Measurements from ENCODE around the gene NRDC.

Gene NRDC

GRCh38 chr1:51792864-51793263, 85.7 kb downstream of the NRDC start:
- Histone ChIP-seq H3K9me3 (ENCODE audit: control insufficient read depth, insufficient read depth, low read depth, low read length) (no peaks in the 10 kb centered on the region), H3K27ac (ENCODE audit: extremely low read depth, low read depth, low read length) (no peak overlapping the region), H3K4me1 (ENCODE audit: control insufficient read depth, insufficient read depth, low read length) (no peaks in the 10 kb centered on the region), H3K36me3 (ENCODE audit: control insufficient read depth in 2 of 2, insufficient read depth in 1 of 2, low read length in 2 of 2) (peaks cover 25 to 89% of the 10 kb centered on the region in 2 experiments), H3K4me3 (ENCODE audit: low read depth, low read length) (no peak overlapping the region)
- CTCF ChIA-PET: interaction anchor here (1.1 to 1.6 kb wide), 2 partner anchors 24 to 223 kb away, joined by 3 to 4 read pairs; no protein-coding TSS in a partner anchor
- TF ChIP-seq ZNF16 (tag by site-specific recombination; IDR thresholded peaks at IDR 0.05; ENCODE audit: low read depth) (no peak), SP3 (tag by site-specific recombination; IDR thresholded peaks at IDR 0.05) (no peak), ZNF324 (tag by site-specific recombination; IDR thresholded peaks at IDR 0.05) (no peak), ZNF404 (tag by site-specific recombination; IDR thresholded peaks at IDR 0.05) (no peak), ZNF596 (tag by site-specific recombination; IDR thresholded peaks at IDR 0.05) (no peak), MEIS1 (CRISPR knock-in tag; IDR thresholded peaks at IDR 0.05; ENCODE audit: borderline replicate concordance) (no peak), KLF9 (tag by site-specific recombination; IDR thresholded peaks at IDR 0.05; ENCODE audit: low read depth) (no peak), ZNF639 (tag by site-specific recombination; IDR thresholded peaks at IDR 0.05) (no peak), EGR2 (tag by site-specific recombination; IDR thresholded peaks at IDR 0.05; ENCODE audit: low read depth) (no peak), ZNF239 (tag by site-specific recombination; IDR thresholded peaks at IDR 0.05) (no peak), ZNF660 (tag by site-specific recombination; IDR thresholded peaks at IDR 0.05) (no peak), ZNF645 (tag by site-specific recombination; IDR thresholded peaks at IDR 0.05) (no peak), ZNF10 (tag by site-specific recombination; IDR thresholded peaks at IDR 0.05) (no peak), ZBTB7A (tag by site-specific recombination; IDR thresholded peaks at IDR 0.05; ENCODE audit: low read depth) (no peak), ZXDB (tag by site-specific recombination; IDR thresholded peaks at IDR 0.05) (no peak), ZNF654 (tag by site-specific recombination; IDR thresholded peaks at IDR 0.05; ENCODE audit: low read depth) (no peak), ZNF791 (tag by site-specific recombination; IDR thresholded peaks at IDR 0.05) (no peak)
- TF ChIP-seq, protein P1, sequence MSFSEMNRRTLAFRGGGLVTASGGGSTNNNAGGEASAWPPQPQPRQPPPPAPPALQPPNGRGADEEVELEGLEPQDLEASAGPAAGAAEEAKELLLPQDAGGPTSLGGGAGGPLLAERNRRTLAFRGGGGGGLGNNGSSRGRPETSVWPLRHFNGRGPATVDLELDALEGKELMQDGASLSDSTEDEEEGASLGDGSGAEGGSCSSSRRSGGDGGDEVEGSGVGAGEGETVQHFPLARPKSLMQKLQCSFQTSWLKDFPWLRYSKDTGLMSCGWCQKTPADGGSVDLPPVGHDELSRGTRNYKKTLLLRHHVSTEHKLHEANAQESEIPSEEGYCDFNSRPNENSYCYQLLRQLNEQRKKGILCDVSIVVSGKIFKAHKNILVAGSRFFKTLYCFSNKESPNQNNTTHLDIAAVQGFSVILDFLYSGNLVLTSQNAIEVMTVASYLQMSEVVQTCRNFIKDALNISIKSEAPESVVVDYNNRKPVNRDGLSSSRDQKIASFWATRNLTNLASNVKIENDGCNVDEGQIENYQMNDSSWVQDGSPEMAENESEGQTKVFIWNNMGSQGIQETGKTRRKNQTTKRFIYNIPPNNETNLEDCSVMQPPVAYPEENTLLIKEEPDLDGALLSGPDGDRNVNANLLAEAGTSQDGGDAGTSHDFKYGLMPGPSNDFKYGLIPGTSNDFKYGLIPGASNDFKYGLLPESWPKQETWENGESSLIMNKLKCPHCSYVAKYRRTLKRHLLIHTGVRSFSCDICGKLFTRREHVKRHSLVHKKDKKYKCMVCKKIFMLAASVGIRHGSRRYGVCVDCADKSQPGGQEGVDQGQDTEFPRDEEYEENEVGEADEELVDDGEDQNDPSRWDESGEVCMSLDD (tag by site-specific recombination; IDR thresholded peaks at IDR 0.05): no peak
- TF ChIP-seq, protein P2, sequence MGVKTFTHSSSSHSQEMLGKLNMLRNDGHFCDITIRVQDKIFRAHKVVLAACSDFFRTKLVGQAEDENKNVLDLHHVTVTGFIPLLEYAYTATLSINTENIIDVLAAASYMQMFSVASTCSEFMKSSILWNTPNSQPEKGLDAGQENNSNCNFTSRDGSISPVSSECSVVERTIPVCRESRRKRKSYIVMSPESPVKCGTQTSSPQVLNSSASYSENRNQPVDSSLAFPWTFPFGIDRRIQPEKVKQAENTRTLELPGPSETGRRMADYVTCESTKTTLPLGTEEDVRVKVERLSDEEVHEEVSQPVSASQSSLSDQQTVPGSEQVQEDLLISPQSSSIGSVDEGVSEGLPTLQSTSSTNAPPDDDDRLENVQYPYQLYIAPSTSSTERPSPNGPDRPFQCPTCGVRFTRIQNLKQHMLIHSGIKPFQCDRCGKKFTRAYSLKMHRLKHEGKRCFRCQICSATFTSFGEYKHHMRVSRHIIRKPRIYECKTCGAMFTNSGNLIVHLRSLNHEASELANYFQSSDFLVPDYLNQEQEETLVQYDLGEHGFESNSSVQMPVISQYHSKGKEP (tag by site-specific recombination; IDR thresholded peaks at IDR 0.05): no peak
- POLR2A ChIA-PET: no interaction called here

DNA sequence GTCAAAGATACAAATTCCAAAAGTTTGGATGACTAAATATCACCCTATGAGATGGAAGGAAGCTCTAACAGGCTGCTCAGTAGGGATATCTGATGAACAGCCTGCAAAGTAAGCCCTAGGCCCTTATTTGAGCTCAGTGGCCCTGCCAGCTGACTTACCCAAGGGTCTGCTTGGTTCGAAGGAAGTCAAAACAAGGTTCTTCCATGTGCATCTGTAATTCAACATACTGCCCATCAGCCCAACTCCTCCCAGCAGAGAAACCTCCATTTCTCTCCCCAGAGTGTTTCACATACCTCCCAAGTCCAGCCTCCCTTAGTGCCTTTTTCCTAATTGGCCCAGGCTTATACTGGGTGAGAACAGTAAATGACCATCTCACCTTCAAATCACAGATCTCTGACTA, 86.6 kb downstream of the NRDC start:
- Histone ChIP-seq H3K27ac (ENCODE audit: extremely low read depth, low read depth, low read length) (no peak overlapping the region), H3K4me3 (ENCODE audit: low read depth, low read length) (no peak overlapping the region), H3K4me1 (ENCODE audit: control insufficient read depth, insufficient read depth, low read length) (no peaks in the 10 kb centered on the region), H3K9me3 (ENCODE audit: control insufficient read depth, insufficient read depth, low read depth, low read length) (no peaks in the 10 kb centered on the region), H3K36me3 (ENCODE audit: control insufficient read depth in 2 of 2, insufficient read depth in 1 of 2, low read length in 2 of 2) (peaks cover 21 to 89% of the 10 kb centered on the region in 2 experiments)
- ChIA-PET CTCF (interaction anchor here (0.6 to 1.6 kb wide), 3 partner anchors 23 to 222 kb away, joined by 3 to 4 read pairs (median 4); no protein-coding TSS in a partner anchor), POLR2A (no interaction called here)
- no peak for TF ChIP-seq ZNF530 (tag by site-specific recombination; IDR thresholded peaks at IDR 0.05; ENCODE audit: low read depth)
- no peak for TF ChIP-seq GLI4 (tag by site-specific recombination; IDR thresholded peaks at IDR 0.05)
- TF ChIP-seq SCRT2 (tag by site-specific recombination; IDR thresholded peaks at IDR 0.05): no peak
- no peak for TF ChIP-seq ZSCAN16 (tag by site-specific recombination; IDR thresholded peaks at IDR 0.05)
- no peak for TF ChIP-seq ZNF544 (tag by site-specific recombination; IDR thresholded peaks at IDR 0.05)
- TF ChIP-seq MEIS1 (CRISPR knock-in tag; IDR thresholded peaks at IDR 0.05; ENCODE audit: borderline replicate concordance): no peak
- no peak for TF ChIP-seq ZNF335 (tag by site-specific recombination; conservative IDR thresholded peaks at IDR 0.05)
- TF ChIP-seq ZNF777 (tag by site-specific recombination; IDR thresholded peaks at IDR 0.05; ENCODE audit: borderline replicate concordance): no peak
- no peak for TF ChIP-seq SP7 (tag by site-specific recombination; IDR thresholded peaks at IDR 0.05)
